Mesenteric fat pad (tissue), 1 donor: ENCODE data around the gene PRSS37. TPM values are rescaled to one million over a fixed set of nuclear protein-coding genes. Genes with fewer than 3 reads are reported as not detected.

Experiments used
- DNase-seq: peaks from one replicate; pipeline ENCODE4 v3.0.0-alpha.2; 2020; ENCODE audit warnings: low spot score
- total RNA-seq: library from RNA; stranded (reverse); fragmentation: NEBNext Ultra II Directional; extraction: Animal tissue kit (Norgen Biotek cat#: 25700); gene quantifications from one replicate; pipeline ENCODE4 v1.2.1, GENCODE V29; 2021
- donor health status: DM: yes; HTN: yes; CAD: no.

Gene PRSS37
- total RNA-seq, 1 donor from 2014 or later = not detected

DNA sequence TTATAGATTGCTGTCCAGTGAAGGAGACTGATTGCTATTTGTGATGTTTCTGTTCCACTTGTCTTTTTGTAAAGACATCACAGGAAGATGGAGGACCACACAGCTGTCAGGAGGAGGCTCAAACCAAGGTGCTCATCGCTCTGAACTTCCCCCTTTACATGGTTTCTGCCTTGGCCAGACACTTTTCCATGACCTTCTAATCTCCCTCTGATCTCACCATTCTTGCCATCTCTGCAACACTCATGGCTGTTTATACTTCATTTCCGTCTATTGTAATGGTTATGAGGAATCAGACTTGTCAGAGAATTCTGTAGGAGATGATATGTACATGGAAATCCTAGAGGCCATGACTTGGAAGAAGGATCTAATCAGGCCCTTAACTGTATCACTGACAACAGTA, 53.0 kb downstream of the PRSS37 start:
- no peak for DNase-seq

Other genes with a start within 250 kb of the PRSS37 start
- gene DENND11, start 139.3 kb downstream of the PRSS37 start, total RNA-seq = 18.2 TPM
- not detected for gene WEE2, start 133.1 kb downstream of the PRSS37 start, total RNA-seq
- gene SSBP1, start 103.1 kb downstream of the PRSS37 start, total RNA-seq = 80.2 TPM
- 0.61 TPM for gene TAS2R3, start 77.4 kb downstream of the PRSS37 start, total RNA-seq
- 0.67 TPM for gene TAS2R4, start 64.8 kb downstream of the PRSS37 start, total RNA-seq
- 1.1 TPM for gene TAS2R5, start 51.3 kb downstream of the PRSS37 start, total RNA-seq
- not detected for gene OR9A4, start 74.9 kb upstream of the PRSS37 start, total RNA-seq
- gene CLEC5A, start 105.5 kb upstream of the PRSS37 start, total RNA-seq = 2.6 TPM
- not detected for gene TAS2R38, start 132.3 kb upstream of the PRSS37 start, total RNA-seq
- 17.0 TPM for gene MGAM, start 154.4 kb upstream of the PRSS37 start, total RNA-seq